Measurements from ENCODE around the gene IP6K3.

IP6K3 gene

DNA sequence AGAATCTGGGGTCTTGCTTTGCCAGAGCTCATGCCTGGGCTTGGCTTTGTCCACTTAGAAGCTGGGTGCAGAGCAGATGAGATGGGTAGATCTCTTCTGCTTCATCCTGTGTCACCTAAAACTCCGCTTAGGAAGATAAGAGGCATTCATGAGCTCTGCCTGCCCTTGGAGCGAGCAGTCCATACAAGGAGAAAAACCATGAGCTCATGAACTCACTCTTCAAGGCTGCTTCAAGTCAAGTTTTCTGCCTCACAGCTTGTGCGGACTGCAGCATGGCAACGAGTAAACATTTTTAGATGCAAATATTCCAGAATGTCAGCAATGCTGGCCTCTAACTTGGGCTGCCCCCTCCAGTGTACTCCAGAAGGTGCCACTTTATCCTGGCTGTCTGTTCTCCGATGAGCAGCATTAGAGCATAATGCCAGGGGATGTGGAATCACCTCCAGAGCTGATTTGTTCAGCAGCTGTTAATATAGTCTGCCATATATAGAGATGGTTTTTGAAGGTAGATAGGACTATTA is 24.5 kb downstream of the IP6K3 start:
- DNase-seq (ENCODE audit: low read depth), result no peak

DNA sequence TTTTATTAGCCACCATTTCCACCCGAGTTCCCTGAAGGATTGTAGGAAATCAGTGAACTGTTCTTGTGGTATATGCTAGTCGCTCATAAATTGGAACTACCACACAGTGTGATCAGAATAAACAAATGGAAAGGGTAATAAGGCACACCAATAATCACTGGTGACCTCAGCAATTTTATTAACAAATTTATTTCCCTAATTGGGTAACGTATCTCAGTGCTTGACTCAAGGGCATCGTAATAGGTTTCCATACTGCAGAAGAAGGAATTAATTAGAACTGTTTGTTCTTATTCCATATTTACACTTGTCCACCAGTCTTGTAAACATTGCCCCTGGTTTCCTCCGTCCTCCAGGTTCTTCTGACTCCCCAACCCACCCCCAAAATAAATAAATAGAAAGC is 25.2 kb downstream of the IP6K3 start:
- no peak for DNase-seq (ENCODE audit: low read depth)

DNA sequence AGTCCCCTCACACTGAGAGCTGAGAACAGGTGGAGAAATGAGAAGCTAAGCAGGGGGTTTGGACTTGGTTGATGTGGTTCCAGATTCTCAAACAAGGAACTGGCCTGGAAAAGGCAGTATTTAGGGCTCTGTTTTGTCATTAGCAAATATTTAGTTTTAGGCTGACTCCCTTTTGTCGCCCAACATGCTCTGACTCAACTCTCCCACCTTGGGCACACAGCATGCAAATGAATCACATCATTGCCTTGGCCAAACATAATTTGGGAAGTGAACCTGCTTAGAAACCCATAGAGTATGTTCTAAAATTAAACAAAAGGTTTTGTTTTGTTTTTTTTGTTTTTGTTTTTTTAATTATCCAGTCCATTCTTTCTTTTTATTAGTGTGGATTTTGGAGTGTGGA is 25.7 kb downstream of the IP6K3 start:
- no peak for DNase-seq (ENCODE audit: low read depth)

DNA sequence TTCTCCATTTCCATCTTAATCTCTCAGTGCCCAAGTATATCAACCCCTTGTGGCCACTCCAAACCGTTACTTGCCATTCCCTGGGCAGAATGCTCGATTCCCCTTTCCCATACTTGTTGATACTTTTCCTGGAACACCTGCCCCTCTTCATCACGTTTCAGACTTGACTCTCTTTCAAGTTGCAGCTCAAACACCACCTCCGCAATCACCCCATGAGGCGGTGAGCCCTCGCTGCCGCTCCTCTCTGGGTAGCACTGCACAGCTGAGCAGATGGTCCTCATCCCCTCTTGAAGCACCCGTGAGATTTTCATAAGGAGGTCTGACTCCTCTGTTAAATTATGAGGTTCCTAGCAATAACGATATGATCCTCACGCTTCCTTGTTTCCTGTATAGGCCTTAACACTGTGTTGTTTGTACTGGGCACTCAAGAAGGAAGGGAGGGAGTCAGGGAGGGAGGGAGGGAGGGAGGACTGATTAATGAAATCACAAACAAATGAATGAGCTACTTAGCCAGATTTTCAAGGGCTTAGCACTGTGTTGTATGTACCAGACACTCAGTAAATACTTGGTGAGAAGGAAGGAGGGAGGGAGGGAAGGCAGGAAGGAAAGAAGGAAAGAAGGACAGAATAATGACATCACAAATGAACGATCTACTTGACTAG is 27.2 kb downstream of the IP6K3 start:
- no peak for DNase-seq (ENCODE audit: low read depth)

DNA sequence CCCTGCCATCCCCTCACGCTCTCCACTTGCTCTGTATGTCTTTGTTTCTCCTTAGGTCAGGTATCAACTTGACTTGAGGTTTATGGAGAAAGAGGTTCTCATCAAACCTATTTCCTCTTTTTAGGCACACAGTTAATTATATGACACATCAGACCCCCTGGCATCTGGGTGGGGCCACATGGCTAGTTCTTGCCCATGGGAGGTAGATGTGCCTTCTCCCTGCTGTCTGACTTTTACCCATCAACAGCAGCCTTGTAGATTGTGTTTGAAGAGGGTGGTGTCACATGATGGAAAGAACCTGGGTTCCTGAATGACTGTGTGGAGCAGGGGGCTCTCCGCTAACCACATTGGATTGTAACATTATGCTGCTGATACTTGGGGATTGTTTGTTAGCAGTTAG is 28.0 kb downstream of the IP6K3 start:
- no peak for DNase-seq (ENCODE audit: low read depth)

DNA sequence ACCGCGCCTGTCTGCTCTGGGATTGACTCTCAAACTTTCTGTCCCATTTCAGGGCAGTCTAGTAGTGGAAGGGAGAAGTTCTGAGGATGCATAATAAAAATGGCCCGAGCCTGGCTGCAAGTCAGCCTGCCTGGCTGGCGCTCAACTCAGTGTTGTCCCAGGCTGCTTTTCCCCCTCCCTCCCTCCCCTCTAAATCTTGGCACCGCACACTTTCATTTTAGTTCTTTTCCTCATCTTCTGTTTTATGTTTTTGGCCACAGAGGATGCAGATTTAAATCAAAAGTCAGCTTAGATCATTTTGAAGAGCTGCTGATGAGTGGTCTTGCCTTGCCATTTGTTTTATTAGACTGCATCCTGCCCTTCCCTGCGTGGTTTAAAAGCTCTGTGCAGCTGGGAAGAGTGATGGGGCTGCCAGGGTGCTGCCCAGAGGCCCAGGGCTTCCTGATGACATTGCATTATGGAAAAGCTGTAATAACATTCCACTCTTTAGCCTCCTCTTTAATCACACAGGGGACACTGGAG is 28.7 kb downstream of the IP6K3 start:
- DNase-seq (ENCODE audit: low read depth), result no peak

DNA sequence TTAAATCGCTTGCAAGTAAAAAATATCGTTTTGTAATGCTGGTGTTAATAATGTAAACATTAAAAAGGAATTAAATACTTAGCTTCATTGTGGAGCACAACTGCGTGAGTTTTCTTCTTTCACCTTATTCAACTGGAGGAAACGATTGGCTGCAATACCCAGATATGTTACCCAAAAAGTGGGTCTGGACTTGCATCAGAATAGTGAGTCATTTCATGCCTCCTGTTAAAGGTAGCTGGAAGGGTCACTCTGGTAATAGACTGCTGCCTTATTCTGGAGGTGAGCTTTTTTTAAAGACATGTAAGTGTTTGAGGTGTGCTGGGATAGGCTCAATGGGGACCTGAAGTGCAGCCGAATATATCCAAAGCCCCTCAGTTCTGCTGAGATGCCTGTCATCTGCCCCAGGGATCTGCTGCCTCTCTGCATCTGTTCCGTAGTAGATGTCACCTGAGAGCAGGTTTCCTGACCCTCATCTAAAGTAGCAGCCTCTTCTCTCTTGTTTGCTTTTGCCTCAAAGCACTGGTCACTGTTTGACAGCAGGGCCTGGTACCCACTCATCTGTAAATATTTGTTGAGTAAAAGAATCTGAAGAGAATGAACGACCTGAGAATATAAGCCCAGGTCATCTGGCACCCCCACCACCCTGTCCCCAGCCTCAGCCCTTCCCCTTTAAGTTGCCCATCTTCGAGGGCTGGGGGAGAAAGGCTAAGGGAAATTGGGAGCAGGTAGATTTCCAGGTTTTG is 29.6 kb downstream of the IP6K3 start:
- no peak for DNase-seq (ENCODE audit: low read depth)

DNA sequence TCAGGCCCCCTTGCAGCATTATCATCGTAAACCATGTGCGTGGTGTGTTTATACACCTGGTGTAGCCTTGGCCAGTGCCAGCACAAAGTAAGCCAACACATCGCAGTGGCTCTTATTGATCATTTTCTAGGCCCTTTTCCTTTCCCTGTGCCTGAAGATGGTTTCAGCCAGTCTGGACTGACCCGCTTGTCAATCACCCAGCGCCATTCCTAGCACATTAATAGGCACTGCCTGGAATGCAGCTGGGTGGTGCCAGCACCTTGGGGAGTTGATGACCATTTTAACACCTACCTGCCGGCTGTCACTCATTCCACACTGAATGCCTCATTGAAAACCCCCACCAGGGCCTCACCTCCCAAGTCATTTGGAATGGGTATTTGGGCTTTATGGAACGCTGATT is 30.3 kb downstream of the IP6K3 start:
- no peak for DNase-seq (ENCODE audit: low read depth)

DNA sequence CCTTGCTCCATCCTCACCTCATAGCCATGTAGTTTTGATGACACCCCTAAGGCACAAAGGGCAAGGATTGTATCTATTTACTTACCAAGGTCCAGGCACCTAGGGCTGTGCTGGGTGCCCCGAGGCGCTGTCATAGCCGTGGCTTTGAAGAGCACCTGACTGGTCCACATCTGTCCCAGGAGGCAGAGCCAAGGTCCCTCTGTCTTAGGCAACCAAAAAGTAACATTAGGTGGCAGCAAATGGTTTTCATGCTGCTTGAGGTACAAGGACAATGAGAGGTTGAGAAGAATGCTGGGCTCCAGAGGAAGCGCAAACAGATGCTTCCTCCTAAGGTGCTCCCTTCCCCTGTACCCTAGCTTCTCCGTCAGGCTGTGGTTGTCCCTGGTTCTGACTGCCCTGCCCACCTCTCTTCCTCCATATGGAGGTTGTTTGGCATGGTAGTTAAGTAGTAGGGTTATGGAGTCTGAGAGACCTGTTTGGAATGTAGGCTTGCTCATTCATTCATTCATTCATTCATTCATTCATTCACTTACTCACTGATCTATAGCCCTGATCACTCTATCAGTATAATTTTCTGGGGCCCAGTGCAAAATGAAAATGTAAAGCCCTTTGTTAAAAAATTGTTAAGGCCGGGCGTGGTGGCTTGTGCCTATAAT is 32.2 kb downstream of the IP6K3 start:
- no peak for DNase-seq (ENCODE audit: low read depth)

DNA sequence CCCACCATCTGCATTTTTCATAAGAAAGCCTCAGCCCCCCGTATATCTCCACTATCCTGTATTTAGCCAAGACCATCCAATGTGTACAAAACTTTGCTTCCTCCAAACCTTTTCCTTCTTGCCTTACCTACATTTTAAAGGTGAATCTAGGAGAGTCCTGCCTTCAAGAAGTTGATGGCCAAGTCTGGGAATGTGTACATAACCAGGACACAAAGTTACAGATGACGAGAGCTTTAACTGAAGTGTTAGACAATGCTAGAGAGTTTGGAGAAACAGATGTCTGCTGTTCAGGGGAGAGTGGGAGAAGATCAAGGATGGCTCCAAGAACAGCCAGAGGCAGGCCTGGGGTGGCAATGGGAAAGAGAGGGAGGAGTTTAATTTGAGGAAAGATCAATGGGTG is 32.9 kb downstream of the IP6K3 start:
- no peak for DNase-seq (ENCODE audit: low read depth)

DNA sequence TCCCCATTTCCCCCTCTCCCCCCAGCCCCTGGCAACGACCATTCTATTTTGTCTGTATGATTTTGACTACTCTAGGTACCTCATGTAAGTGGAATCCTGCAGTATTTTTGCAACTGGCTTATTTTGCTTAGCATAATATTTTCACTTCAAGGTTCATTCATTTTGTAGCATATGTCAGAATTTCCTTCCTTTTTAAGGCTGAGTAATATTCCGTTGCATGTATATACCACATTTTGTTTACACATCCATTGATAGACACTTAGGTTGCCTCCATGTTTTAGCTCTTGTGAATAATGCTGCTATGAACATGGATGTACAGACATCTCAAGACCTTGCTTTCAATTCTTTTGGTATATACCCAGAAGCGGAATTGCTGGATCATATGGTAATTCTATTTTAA is 33.8 kb downstream of the IP6K3 start:
- no peak for DNase-seq (ENCODE audit: low read depth)

DNA sequence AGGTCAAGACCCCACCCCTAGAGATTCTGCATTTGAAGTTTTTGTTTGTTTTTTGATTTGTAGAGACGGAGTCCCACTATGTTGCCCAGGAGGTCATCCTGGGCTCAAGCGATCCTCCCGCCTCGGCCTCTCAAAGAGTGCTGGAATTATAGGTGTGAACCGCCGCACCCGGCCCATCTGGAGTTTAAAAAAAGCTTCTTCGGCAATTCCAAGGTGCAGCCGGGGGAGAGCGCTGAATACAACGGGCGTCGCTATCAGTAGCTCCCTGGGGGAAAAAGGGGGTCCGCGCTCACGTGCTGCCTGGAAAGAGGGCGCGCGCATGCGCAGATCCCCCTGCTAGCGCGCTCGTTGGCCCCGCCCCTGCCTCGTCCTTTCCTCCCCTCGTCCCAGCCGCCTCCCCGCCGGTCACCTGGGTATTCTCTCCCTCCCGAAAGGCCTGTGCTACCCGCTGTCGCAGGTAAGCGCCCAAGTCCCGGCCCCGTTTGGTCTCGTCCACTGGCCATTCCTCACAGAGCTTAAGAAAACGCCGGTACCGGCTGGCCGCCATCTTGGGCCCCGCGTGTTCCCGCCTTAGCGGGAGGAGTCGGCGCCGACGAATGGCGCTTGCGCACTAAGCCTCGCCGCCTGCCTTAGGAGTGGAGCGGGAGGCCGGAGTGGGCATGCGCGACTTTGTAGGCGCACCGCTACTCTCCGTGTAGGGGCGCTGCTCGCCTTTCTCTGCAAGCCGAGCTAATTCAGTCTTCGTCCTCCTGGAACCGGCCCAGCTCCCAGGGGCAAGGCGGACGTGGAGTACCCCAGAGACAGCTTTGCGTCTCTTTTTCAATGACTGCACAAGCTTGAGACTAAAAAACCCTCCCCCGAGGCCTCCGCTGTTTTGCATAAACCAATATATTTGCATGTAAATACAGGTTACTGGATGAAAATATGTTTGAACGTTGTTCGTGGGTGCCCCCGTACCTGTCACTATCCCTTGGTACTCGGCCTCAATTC is 35.3 kb downstream of the IP6K3 start, which contains the start of gene UQCC2:
Gene UQCC2, minus strand, starts transcription at position 561 of the 990 bp plus-strand sequence. Its CDS starts 14 bp downstream, at position 547.
- DNase-seq (ENCODE audit: low read depth), result peak; percentile 97

DNA sequence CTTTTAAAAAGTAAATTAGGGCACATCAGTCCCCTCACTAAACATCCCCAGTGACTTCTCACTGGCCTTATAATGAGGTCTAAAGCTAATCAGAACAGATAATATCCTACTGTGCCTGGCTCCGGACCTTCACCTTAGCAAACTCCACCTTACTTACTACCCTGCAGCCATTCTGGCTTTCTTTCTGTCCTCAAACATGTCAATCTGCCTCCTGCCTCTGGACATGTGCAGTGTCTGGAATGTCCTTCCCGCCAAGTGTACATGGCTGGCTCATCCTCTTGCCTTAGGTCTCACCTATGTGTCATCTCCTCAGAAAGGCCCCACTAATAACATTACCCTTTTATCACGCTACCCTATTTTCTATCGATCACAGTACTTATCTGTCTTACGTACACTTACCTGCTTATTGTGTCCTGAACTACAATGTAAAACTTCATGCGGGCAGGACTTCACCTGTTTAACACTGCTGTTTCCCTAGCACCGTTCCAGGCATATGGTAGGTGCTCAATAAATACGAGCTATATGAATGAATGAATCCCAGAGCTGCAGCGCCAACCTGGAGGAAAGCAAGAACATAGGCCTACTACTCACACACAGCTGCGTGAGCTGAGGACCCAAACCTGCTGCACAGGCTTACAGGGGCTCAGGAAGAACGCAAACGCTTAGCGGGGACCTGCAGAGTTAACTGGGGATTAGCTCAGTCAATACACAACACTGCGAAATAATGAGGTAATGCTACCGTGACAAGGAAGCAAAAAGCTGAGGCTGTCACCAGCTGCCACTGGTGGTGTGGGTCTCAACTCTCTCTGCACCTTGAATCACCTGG is 36.2 kb downstream of the IP6K3 start:
- DNase-seq (ENCODE audit: low read depth), result no peak

DNA sequence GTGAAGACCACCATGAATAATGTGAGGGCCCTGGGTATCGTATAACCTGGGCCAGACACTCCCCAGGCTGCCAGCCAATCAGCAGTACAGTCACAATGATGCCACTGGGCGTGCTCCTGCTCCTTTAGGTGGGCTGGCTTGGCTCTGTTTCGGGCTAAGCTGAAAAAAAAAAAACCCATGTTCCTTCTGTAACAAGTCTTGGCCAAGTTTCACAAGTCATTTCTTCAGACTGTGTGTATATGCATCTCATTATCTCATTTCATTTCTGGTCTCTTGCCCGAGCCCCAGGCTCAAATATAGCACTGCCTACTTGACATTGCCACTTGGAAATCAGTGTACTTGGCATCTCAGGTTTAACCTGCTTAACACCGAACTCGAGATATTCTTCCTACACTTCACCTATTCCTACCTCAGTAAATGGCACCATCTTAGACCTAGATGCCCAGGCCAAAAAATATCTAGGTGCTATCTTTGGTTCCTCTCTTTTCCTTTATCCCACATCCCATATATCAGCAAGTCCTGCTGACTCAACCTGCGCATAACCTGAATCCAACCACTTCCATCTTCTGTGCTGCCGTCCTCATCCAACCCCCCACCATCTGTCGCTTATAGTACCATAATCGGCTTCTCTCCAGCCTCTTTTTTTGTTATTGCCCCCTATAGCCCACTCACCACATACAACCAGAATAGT is 37.0 kb downstream of the IP6K3 start:
- no peak for DNase-seq (ENCODE audit: low read depth)

DNA sequence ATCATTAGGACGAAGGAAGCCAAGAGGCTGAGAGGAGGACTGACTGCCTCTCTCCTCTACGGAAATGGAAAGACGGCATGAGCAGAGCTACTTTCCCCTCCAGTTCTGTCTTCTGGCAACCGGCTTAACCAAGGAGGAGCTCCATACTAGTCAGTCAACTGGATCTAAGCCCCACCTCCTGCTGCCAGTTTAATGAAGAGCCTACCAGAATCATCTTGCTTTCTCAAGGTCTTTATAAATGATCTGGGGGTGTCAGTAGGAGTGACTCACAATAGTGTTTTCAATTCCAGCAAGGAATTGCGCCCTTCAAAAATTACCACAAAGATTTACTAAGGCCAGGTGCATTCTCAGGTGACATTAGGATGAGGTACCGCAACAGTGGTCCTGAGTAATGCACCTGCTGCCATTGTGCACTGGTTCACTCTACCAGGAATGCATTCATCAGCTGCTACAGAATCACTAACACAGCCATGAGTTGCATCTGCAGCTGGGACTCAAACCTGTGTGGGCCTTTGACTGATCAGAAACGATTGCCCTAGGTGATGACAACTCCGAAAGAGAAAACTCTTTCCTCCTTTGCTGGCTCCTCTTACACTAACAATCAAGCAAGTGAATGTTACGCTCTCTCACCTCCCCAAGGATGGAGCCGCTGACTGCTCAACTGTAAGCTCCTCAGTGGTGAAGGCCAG is 38.0 kb downstream of the IP6K3 start:
- no peak for DNase-seq (ENCODE audit: low read depth)

DNA sequence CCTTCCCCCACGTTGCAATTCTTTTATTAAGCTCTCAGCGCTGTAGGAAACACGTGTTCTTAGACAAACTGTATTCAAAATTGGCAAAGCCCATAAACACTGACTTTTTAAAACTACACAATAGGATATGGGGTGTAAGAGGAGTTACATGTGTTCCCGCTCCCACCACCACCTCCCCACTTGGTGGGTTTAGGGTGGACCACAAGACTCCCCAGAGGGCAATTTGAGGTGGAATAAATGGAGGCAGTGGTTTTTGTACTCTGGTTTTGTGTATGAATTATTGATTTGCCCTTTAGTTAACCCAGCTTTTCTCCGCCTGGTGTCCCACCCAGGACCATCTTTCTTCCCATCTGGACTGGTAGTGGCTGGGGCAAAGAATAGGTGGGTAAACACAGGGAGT is 38.9 kb downstream of the IP6K3 start:
- no peak for DNase-seq (ENCODE audit: low read depth)

DNA sequence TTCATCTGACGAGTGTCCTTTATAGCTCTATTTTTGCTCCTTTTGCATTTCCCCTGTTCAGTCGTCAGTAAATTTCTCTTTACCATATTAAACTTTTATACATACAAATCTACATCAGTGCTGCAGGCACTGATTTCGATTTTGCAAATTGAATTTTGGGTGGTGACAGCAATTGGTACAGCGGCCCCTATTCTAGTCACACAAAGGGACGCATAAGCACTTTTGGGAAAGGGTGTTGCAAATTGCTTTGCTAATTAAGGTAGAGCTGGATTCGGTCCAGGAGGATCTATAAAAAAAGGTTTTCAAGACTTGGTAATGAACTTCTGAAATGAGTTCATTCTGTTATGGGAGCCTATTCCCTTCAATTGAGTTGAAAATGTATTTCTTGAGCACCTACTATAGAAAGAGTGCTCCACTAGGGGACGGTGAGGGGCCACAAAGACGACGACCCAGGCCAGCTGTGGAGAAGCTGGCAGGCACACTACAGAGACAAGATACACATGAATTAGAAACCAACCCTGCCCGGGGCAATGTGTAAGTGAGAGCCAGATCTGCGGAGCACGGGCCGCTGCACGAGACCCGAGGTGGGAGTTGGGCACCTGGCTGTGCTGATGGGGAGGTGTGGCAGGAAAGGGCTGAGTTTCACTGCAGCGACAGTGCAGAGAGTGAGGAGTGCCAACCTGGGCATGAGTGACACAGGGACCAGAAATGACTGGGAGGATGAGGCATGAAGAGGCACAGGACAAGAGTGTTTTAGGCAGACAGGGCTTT is 40.6 kb downstream of the IP6K3 start:
- no peak for DNase-seq (ENCODE audit: low read depth)

DNA sequence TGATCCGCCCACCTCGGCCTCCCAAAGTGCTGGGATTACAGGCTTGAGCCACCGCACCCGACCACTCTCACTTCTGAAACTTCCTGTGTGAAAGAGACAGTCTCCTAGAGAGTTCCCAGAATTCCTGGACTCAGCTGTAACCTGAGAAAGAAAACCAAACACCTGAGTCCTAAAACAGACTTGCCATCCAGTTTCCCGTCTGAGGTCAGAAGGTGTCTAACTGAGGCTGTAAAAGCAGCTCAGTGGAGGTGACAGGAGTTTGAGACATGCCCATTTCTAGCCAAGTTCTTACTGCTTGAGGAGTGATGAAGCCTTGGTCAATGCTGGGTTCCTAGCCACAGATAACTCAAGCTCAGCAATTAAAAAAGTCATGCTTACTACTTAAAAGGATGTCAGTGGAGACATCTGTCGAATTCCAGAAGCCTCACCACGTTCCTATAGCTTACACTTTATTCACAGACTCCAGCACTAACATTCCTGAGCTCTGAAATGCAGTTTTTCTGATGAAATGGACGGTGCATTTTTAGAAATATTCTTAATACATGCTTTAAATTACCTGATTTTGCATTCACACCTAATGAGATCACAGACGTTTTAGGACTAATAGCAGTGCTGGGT is 41.3 kb downstream of the IP6K3 start:
- no peak for DNase-seq (ENCODE audit: low read depth)
